RKO (cell line): ENCODE data around the gene SLC39A3.

ENCODE experiments used
- DNase-seq: peaks from one replicate; pipeline ENCODE4 v3.0.0-alpha.2; 2016; ENCODE audit warnings: low spot score

Gene SLC39A3

GRCh38 chr19:2747349-2747748 is 7.5 kb upstream of the SLC39A3 start:
- DNase-seq = no peak

- no peak for DNase-seq
Measured at GRCh38 chr19:2744113-2744512, 4.3 kb upstream of the SLC39A3 start.

GRCh38 chr19:2743099-2743498 is 3.3 kb upstream of the SLC39A3 start:
- DNase-seq = no peak

- no peak for DNase-seq
Measured at GRCh38 chr19:2740314-2740656, 468 bp upstream of the SLC39A3 start.

GRCh38 chr19:2736550-2737190 is 3.1 kb downstream of the SLC39A3 start:
- no peak for DNase-seq

GRCh38 chr19:2735374-2735773 is 4.4 kb downstream of the SLC39A3 start:
- DNase-seq = no peak

GRCh38 chr19:2734589-2735288 is 5.1 kb downstream of the SLC39A3 start:
- no peak for DNase-seq

GRCh38 chr19:2733930-2734588 is 5.8 kb downstream of the SLC39A3 start:
- DNase-seq = no peak

GRCh38 chr19:2732883-2733282 is 6.9 kb downstream of the SLC39A3 start:
- no peak for DNase-seq

GRCh38 chr19:2732157-2732725 is 7.6 kb downstream of the SLC39A3 start:
- DNase-seq = no peak

- DNase-seq = no peak
Measured at GRCh38 chr19:2731181-2731995, 8.4 kb downstream of the SLC39A3 start.

GRCh38 chr19:2729943-2730818 is 9.6 kb downstream of the SLC39A3 start:
- DNase-seq = no peak

- DNase-seq = no peak
Measured at GRCh38 chr19:2728783-2729387, 10.9 kb downstream of the SLC39A3 start.

- no peak for DNase-seq
Measured at GRCh38 chr19:2727640-2727944, 12.2 kb downstream of the SLC39A3 start.

GRCh38 chr19:2726904-2727639 is 12.7 kb downstream of the SLC39A3 start:
- DNase-seq = no peak

- no peak for DNase-seq
Measured at GRCh38 chr19:2726160-2726855, 13.5 kb downstream of the SLC39A3 start.

GRCh38 chr19:2724148-2724557 is 15.7 kb downstream of the SLC39A3 start:
- no peak for DNase-seq

- no peak for DNase-seq
Measured at GRCh38 chr19:2723747-2724146, 16.1 kb downstream of the SLC39A3 start.

- no peak for DNase-seq
Measured at GRCh38 chr19:2723345-2723715, 16.5 kb downstream of the SLC39A3 start.
